HEK293T (cell line): Measurements from ENCODE around the gene HNRNPL.

ENCODE experiments used
- CTCF ChIA-PET: fragments of 350-600 bp; formaldehyde crosslinking; extraction: SDS; loops from one replicate; lab custom pipeline; 2021; ENCODE audit warnings: antibody characterized with exemption, inconsistent platforms; lab: Yijun Ruan, JAX
- POLR2A ChIA-PET: fragments of 350-600 bp; formaldehyde crosslinking; extraction: SDS; loops from one replicate; lab custom pipeline; 2020; ENCODE audit warnings: antibody characterized with exemption, inconsistent platforms; lab: Yijun Ruan, JAX
- DNase-seq: peaks from one replicate; pipeline ENCODE4 v3.0.0; 2012; ENCODE audit warnings: mixed read lengths; ENCODE audit errors: extremely low spot score
- ARNT ChIP-seq: fragments of 450-650 bp; IDR thresholded peaks from 2 replicates; pipeline ENCODE4 v1.6.1; 2017; ENCODE audit warnings: mild to moderate bottlenecking
- BHLHE40 ChIP-seq: fragments of 450-650 bp; IDR thresholded peaks from 2 replicates; pipeline ENCODE4 v1.6.1; 2016; ENCODE audit warnings: mild to moderate bottlenecking, moderate library complexity, borderline replicate concordance
- CTBP1 ChIP-seq: fragments of 450-650 bp; IDR thresholded peaks from 2 replicates; pipeline ENCODE4 v1.6.1; 2016; ENCODE audit warnings: borderline replicate concordance
- ELF4 ChIP-seq: fragments of 450-650 bp; IDR thresholded peaks from 2 replicates; pipeline ENCODE4 v1.6.1; 2017; ENCODE audit warnings: antibody characterized with exemption
- FOXA1 ChIP-seq: fragments of 450-650 bp; IDR thresholded peaks from 2 replicates; pipeline ENCODE4 v1.6.1; 2016; ENCODE audit warnings: mild to moderate bottlenecking
- FOXK2 ChIP-seq: fragments of 450-650 bp; IDR thresholded peaks from 2 replicates; pipeline ENCODE4 v1.6.1; 2016; ENCODE audit warnings: mild to moderate bottlenecking
- FOXM1 ChIP-seq: fragments of 450-650 bp; IDR thresholded peaks from 2 replicates; pipeline ENCODE4 v1.6.1; 2017; ENCODE audit warnings: mild to moderate bottlenecking, borderline replicate concordance
- HDGF ChIP-seq: fragments of 450-650 bp; IDR thresholded peaks from 2 replicates; pipeline ENCODE4 v1.6.1; 2017; ENCODE audit warnings: antibody characterized with exemption, borderline replicate concordance
- L3MBTL2 ChIP-seq: fragments of 450-650 bp; conservative IDR thresholded peaks from 2 replicates; pipeline ENCODE4 v1.6.1; 2016; ENCODE audit warnings: mild to moderate bottlenecking
- LEF1 ChIP-seq: fragments of 450-650 bp; IDR thresholded peaks from 2 replicates; pipeline ENCODE4 v1.6.1; 2017; ENCODE audit warnings: mild to moderate bottlenecking, borderline replicate concordance
- NFRKB ChIP-seq: fragments of 450-650 bp; IDR thresholded peaks from 2 replicates; pipeline ENCODE4 v1.6.1; 2016; ENCODE audit warnings: mild to moderate bottlenecking, moderate library complexity
- PKNOX1 ChIP-seq: fragments of 450-650 bp; IDR thresholded peaks from 2 replicates; pipeline ENCODE4 v1.6.1; 2016
- SP1 ChIP-seq: fragments of 450-650 bp; IDR thresholded peaks from 2 replicates; pipeline ENCODE4 v1.6.1; 2017
- SUZ12 ChIP-seq: fragments of 450-650 bp; IDR thresholded peaks from 2 replicates; pipeline ENCODE4 v1.6.1; 2016; ENCODE audit warnings: mild to moderate bottlenecking
- TARDBP ChIP-seq: fragments of 450-650 bp; IDR thresholded peaks from 2 replicates; pipeline ENCODE4 v1.6.1; 2016
- ZNF384 ChIP-seq: fragments of 450-650 bp; IDR thresholded peaks from 2 replicates; pipeline ENCODE4 v1.6.1; 2016

The HNRNPL gene

GRCh38 chr19:38841787-38842438 lies 7.9 kb downstream of the HNRNPL start:
- CTCF ChIA-PET: no interaction called here
- no peak for TF ChIP-seq LEF1
- TF ChIP-seq PKNOX1: no peak
- POLR2A ChIA-PET: interaction anchor here (2.2 kb wide), 1 partner anchor 10 kb away, joined by 7 read pairs; the partner anchor contains the start of gene ECH1
- no peak for DNase-seq

- no peak for DNase-seq
- TF ChIP-seq PKNOX1: no peak
- no peak for TF ChIP-seq TARDBP
- TF ChIP-seq HDGF: no peak
- TF ChIP-seq ARNT: no peak
- POLR2A ChIA-PET: interaction anchor here (2.2 kb wide), 1 partner anchor 10 kb away, joined by 7 read pairs; the partner anchor contains the start of gene ECH1
- CTCF ChIA-PET: no interaction called here
Observed at GRCh38 chr19:38841180-38841766, 8.5 kb downstream of the HNRNPL start.

GRCh38 chr19:38840583-38840968 lies 9.2 kb downstream of the HNRNPL start:
- POLR2A ChIA-PET: interaction anchor here (2.2 kb wide), 1 partner anchor 9 kb away, joined by 7 read pairs; the partner anchor contains the start of gene ECH1
- TF ChIP-seq HDGF: no peak
- no peak for TF ChIP-seq ELF4
- no peak for TF ChIP-seq ARNT
- TF ChIP-seq LEF1: no peak
- TF ChIP-seq FOXM1: no peak
- TF ChIP-seq SUZ12: no peak
- TF ChIP-seq FOXK2: no peak
- no peak for TF ChIP-seq TARDBP
- no peak for TF ChIP-seq PKNOX1
- TF ChIP-seq FOXA1: no peak
- TF ChIP-seq L3MBTL2: no peak
- no peak for TF ChIP-seq NFRKB
- TF ChIP-seq ZNF384: no peak
- TF ChIP-seq SP1: no peak
- DNase-seq: no peak
- CTCF ChIA-PET: no interaction called here

GRCh38 chr19:38839816-38840582 lies 9.8 kb downstream of the HNRNPL start:
- no peak for DNase-seq
- ChIA-PET POLR2A (interaction anchor here (3.3 kb wide), 1 partner anchor 9 kb away, joined by 23 read pairs; no protein-coding TSS in a partner anchor), CTCF (no interaction called here)
- no peak for TF ChIP-seq FOXA1

- DNase-seq: no peak
- POLR2A ChIA-PET: interaction anchor here (3.3 kb wide), 1 partner anchor 10 kb away, joined by 23 read pairs; no protein-coding TSS in a partner anchor
- TF ChIP-seq CTBP1: no peak
- no peak for TF ChIP-seq ELF4
- TF ChIP-seq FOXK2: no peak
- TF ChIP-seq FOXA1: no peak
- no peak for TF ChIP-seq LEF1
- no peak for TF ChIP-seq SP1
- TF ChIP-seq BHLHE40: no peak
- TF ChIP-seq L3MBTL2: no peak
- TF ChIP-seq FOXM1: no peak
- TF ChIP-seq SUZ12: no peak
- no peak for TF ChIP-seq ZNF384
- TF ChIP-seq PKNOX1: no peak
- TF ChIP-seq HDGF: no peak
- TF ChIP-seq TARDBP: no peak
- TF ChIP-seq NFRKB: no peak
- TF ChIP-seq ARNT: no peak
- CTCF ChIA-PET: no interaction called here
Observed at GRCh38 chr19:38838986-38839761, 10.6 kb downstream of the HNRNPL start.
